Hepatic stellate cell (primary cell): ENCODE data around the gene OR11G2.
"Not testable (repeated sequence)": the region's sequence is repeated elsewhere in the genome, so short reads cannot be mapped to it uniquely, and the experiment has no call there.

ENCODE experiments used
- DNase-seq: peaks from one replicate; pipeline ENCODE4 v3.0.0; 2011; ENCODE audit warnings: low spot score

Gene OR11G2

DNA sequence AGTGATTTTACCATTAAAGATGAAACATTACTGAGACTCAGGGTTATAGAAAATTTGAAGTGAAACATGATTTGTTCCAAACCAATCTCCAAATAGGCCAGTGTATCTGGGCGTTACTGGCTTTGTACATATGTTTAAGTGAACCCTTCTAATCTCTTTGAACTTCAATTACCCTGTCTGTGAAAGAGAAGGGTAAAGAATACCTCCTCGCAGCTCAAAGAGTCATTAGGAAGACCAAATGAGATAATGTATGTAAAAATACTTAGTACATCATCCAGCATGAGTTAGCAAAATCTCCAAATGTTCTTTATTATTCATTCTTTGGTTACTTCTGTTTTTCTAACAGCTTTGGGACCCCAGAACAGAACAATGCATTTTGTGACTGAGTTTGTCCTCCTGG, 32.7 kb downstream of the OR11G2 start, which contains the start of gene OR11H6:
Gene OR11H6 (plus strand): TSS at position 301 of the 400 bp plus-strand sequence. CDS start 0 bp downstream, at position 301.
- DNase-seq: no peak

- no peak for DNase-seq
These were observed 38.0 kb downstream of the OR11G2 start, which contains the start of gene OR11H7 for GRCh38 chr14:20228681-20229080. Gene OR11H7, plus strand, starts transcription at chr14:20228981.

DNA sequence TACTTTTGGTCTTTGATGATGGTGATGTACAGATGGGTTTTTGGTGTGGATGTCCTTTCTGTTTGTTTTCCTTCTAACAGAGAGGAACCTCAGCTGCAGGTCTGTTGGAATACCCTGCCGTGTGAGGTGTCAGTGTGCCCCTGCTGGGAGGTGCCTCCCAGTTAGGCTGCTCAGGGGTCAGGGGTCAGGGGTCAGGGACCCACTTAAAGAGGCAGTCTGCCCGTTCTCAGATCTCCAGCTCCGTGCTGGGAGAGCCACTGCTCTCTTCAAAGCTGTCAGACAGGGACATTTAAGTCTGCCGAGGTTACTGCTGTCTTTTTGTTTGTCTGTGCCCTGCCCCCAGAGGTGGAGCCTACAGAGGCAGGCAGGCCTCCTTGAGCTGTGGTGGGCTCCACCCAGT, 44.7 kb downstream of the OR11G2 start:
- not testable (repeated sequence) for DNase-seq

- DNase-seq: no peak
These were observed 57.0 kb downstream of the OR11G2 start for GRCh38 chr14:20247646-20248246.
